A549 treated with dexamethasone at 1 μM for 4 hours (cell line): ENCODE measurements around the gene SEPTIN14. TPM values are rescaled to one million over a fixed set of nuclear protein-coding genes. Genes with fewer than 3 reads are reported as not detected.

Source experiments
- total RNA-seq: library from RNA; stranded (reverse); fragments of 200-300 nt; extraction: Qiagen RNA extraction; gene quantifications from 5 replicates; pipeline ENCODE4 v1.2.3, GENCODE V29; 2022

Gene SEPTIN14
- total RNA-seq = not detected in 5 replicates

GRCh38 chr7:55862652-55863051 lies at the start of gene SEPTIN14:
SEPTIN14 (minus strand) TSS chr7:55862752; CDS start chr7:55861996, 756 bp downstream.

Other genes with a start within 250 kb of the SEPTIN14 start
- gene ZNF713, start 24.7 kb upstream of the SEPTIN14 start, total RNA-seq = 0.38 to 1.1 TPM (median 0.66 TPM) in 5 replicates
- 24.1 to 31.5 TPM (median 26.6 TPM) in 5 replicates for gene MRPS17, start 89.1 kb upstream of the SEPTIN14 start, total RNA-seq
- gene NIPSNAP2, start 101.8 kb upstream of the SEPTIN14 start, total RNA-seq = 46.2 to 56.0 TPM (median 52.7 TPM) in 5 replicates
- gene PSPH, start 188.7 kb upstream of the SEPTIN14 start, total RNA-seq = 23.5 to 26.4 TPM (median 23.9 TPM) in 5 replicates
- 251 to 285 TPM (median 265 TPM) in 5 replicates for gene CCT6A, start 189.0 kb upstream of the SEPTIN14 start, total RNA-seq
- 109 to 115 TPM (median 112 TPM) in 5 replicates for gene SUMF2, start 201.5 kb upstream of the SEPTIN14 start, total RNA-seq
- 0.39 to 0.77 TPM (median 0.54 TPM) in 5 replicates for gene PHKG1, start 230.2 kb upstream of the SEPTIN14 start, total RNA-seq
- gene CHCHD2, start 243.7 kb upstream of the SEPTIN14 start, total RNA-seq = 564 to 618 TPM (median 570 TPM) in 5 replicates